ENCODE measurements around the gene CYP27B1. TPM values are rescaled to one million over a fixed set of nuclear protein-coding genes. Genes with fewer than 3 reads are reported as not detected.

Gene CYP27B1
- polyA plus RNA-seq, 1 donor = 1.0 TPM

DNA sequence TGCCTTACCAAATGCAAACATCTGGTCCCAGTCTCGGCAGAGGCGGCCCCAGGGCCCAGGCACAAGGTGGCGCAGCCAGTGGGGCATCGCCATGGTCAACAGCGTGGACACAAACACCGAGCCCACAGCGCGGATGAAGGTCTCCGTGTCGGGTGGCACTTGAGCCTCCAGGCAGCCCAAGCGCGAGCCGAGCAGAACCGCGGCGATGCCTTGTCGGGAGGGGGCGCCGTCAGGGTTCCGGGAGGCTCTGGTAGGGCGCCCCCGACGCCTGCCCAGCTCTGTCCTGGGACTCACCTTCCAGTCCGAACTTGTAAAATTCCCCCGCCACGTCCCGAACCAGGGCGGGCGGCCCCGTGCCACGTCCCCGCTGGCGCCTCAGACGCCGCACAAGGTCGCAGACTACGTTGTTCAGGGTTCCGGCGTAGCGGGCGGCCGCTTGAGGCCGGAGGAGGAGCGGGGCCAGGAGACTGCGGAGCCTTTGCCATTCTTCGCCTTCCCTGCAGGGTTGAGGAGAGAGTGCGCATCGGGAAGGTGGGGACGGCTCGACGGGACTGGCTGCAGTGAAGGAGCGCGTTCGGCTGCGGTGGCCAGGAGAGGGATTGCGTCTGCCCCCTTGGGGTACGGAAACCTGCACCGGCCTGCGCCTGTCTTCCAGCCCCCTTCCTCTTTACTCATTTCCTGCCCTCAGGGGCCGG lies 1.7 kb downstream of the CYP27B1 start:
- no peak for DNase-seq

DNA sequence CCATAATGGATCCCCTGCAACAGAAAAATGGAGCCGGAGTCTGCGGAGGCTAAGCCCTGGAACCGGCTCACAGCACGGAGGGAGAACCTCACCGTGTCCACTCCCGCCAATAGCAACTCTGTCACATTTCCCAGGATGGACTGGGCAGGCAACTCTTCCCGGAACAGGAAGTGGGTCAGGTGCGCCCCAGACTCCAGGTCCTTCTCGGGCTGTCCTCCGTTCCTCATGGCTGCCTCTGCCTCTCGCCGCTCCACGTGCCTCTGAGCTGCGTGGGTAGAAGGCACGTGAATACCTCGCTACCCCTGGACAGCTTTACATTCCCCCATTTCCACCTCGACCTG lies 2.2 kb downstream of the CYP27B1 start:
- DNase-seq = no peak

DNA sequence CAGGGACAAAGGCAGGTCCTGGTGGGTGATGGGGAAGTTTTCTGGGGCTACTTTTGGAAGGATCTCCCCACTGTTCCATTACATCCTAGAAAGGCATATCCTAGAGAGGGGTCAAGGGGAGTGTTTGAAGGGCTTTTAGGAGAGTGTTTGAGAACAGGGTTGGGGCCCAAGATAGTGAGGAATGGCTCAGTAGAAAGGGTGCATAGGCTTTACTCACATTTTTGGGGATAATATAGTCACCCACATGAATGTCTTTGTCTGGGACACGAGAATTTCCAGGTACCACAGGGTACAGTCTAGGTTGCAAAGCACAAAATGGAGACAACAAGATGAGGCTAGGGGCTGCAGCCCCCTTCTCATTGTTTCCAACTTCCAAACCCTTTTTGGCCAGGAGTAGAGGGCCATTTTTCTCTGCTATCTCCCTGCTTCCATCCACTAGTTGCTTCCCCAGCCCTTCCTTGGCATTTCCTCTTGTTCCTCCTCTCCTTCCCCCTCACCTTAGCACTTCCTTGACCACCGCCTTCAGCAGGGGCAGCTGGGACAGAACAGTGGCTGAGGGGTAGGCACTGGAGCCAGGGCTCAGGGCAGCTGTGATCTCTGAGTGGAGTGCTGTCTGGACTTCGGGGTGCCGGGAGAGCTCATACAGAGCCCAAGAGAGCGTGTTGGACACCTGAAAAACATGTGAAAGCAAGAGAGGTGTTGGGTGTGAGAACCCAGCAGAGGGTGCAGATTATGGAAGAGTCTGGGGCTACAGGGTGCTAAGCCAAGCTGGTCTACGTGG lies 2.8 kb downstream of the CYP27B1 start:
- no peak for DNase-seq

- no peak for DNase-seq
Observed at GRCh38 chr12:57762463-57762862, 4.4 kb downstream of the CYP27B1 start.

- DNase-seq = no peak
Observed at GRCh38 chr12:57761391-57761998, 5.4 kb downstream of the CYP27B1 start.

GRCh38 chr12:57760347-57760982 lies 6.4 kb downstream of the CYP27B1 start:
- DNase-seq = no peak

- no peak for DNase-seq
Observed at GRCh38 chr12:57759360-57759980, 7.4 kb downstream of the CYP27B1 start.

DNA sequence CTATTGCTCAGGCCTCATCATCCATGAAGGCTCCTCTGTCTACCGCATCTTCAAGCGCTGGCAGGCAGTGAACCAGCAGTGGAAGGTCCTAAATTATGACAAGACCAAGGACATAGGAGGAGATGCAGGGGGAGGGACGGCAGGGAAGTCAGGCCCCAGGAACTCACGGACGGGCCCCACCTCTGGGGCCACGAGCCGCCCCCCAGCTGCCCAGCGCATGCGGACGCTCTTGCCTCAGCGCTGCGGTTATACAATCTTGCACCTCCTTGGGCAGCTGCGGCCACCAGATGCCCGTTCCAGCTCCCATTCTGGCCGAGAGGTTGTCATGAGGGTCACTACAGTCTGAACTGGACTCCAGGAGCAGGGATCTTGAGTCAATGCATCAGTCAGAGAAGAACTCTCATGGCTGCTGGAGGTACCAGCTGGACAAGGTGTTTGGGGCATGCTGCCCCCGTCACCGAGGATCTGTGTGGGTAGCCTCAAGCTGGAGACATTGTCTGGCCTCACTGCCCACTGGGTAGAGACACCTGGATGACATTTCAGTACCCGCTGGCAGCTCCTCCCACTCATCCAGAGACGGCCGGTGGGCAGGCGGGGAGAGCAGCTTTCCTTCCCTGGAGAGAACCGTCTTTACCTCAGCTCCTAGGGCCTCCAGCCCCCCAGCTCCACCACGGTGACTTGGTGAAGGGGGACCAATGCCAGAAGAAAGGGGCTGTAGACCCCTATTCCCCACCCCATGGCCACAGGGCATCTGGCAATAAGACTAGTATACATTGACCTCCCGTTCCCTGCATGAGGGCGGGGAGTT lies 8.1 kb downstream of the CYP27B1 start:
- no peak for DNase-seq

DNA sequence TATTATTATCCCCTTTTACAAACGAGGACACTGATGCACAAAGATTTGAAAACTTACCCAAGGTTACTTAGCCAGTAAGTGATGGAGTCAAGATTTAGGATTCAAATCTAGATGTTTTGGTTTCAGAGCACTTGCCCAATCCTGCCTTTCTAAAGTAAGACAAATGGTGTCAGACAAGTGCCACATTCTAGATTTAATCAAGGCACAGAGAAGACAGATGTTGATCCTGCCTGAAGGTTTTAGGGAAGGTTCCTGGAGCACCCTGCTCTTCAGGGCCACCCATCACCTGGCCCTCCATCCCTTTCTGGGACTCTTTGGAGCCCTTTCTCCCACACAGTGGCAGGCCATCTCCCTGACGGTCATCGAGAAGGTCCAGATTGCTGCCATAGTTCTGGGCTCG lies 9.1 kb downstream of the CYP27B1 start:
- no peak for DNase-seq

- no peak for DNase-seq
Observed at GRCh38 chr12:57756406-57757341, 10.2 kb downstream of the CYP27B1 start.

DNA sequence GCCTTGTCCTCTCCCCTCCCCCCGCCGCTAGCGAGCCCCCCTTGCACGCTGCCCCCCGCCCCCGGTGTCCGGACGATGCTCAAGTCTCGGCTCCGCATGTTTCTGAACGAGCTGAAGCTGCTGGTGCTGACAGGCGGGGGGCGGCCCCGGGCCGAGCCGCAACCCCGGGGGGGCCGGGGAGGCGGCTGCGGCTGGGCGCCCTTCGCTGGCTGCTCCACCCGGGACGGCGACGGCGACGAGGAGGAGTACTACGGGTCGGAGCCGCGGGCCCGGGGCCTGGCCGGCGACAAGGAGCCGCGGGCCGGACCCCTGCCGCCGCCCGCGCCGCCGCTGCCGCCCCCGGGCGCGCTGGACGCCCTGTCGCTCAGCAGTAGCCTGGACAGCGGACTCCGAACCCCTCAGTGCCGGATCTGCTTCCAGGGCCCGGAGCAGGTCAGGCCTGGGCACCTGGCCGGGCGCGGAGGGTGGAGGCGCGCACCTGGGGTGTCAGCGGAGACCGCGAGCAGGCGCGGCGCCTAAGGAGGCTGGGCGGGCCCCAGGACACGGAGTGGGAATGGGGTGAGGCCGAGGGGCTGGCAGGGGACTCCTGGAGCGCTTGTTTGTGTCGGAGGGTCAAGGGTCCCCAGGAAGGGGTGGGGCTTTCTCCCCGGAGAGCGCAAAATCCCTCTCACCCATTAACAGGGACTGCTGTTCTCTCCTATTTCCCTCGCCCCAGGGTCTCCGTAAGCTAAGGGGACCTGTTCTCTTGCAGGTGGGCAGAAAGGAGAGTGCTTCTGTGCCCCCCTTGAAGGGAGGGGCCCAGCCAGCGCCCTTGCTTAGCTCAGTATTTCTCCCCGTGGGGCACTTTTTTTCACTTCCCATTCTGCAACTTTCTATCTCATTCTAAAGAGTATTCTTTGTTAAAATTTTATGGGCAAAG lies 11.2 kb downstream of the CYP27B1 start:
- DNase-seq = no peak

DNA sequence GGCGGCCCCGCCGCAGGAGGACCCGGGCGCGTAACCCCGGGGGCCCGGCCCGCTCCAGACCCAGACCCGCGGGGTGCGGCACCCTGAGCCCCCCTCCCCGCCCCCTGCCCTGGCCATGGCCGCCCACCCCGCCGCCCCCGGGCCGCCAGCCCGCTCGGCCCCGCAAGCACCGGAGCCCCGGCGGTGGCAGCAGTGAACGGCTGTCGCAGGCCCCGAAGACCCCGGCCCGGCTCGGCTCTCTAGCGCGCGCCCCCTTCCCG lies 11.8 kb downstream of the CYP27B1 start:
- DNase-seq = no peak

DNA sequence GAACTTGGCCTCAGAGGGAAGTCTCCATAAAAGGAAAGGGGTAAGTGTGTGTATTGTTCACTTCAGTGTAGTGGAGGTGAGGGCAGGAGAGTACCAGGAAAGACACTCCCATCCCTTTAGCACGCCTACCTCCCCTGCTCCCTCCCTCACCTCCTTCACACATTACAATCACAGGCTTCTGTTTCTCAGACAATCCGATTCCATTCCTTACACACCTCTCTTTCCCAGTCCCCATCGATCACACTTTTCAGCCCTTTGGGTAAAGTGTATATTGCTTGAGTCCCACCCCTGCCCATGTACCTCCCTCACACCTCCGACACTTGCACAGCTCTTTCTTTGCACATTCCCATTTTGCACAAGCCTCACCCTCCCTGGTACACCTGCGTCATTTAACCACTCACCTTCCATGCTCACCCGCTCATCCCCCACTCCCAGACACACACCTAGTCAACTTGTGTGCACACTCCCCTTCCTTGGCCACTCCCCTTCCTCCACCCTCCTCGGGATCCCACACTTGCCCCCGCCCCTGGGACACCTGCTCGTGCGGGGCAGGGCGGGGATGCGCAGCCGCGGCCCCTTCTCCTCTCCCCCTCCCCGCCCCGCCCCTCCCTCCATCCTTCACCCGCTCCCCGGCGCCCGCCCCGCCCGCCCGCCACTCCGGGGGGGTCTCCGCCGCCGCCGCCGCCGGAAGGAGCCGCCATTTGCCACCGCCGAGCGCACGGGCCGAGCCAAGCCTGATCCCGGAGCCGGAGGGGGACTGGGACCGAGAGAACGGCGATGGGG lies 12.3 kb downstream of the CYP27B1 start, which contains the start of gene MARCHF9:
Gene MARCHF9, plus strand, starts transcription at position 693 of the 783 bp plus-strand sequence. CDS start 426 bp downstream, outside the sequence.
- DNase-seq = no peak

GRCh38 chr12:57753756-57754337 lies 13.0 kb downstream of the CYP27B1 start:
- no peak for DNase-seq

DNA sequence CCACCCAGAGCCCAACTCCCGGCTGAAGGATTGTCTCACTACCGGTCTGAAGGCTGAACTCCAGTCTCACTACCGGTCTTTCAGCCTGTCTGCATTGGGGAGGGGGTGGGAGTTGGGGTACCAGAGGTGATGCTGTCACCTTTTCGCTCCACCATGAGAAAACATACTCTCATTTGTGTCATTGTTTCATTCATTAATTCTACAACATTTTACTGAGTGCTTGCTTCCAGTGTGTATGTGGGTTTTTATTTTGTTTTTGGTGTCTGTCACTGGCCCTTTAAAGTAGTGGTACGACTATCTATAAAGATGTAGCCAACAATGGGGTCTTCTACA lies 14.2 kb downstream of the CYP27B1 start:
- DNase-seq = no peak

GRCh38 chr12:57751788-57752667 lies 14.8 kb downstream of the CYP27B1 start, which contains the start of gene CDK4:
Gene CDK4, minus strand, starts transcription at chr12:57752310. Its CDS starts 593 bp downstream, at chr12:57751717.
- peak; percentile 99 for DNase-seq

GRCh38 chr12:57751432-57751787 lies 15.5 kb downstream of the CYP27B1 start:
- DNase-seq = no peak

Measured in hindlimb muscle (tissue), 1 donor.